ENCODE results near the gene CNR2.
"Not testable (repeated sequence)": the region's sequence is repeated elsewhere in the genome, so short reads cannot be mapped to it uniquely, and the experiment has no call there.

The CNR2 gene

DNA sequence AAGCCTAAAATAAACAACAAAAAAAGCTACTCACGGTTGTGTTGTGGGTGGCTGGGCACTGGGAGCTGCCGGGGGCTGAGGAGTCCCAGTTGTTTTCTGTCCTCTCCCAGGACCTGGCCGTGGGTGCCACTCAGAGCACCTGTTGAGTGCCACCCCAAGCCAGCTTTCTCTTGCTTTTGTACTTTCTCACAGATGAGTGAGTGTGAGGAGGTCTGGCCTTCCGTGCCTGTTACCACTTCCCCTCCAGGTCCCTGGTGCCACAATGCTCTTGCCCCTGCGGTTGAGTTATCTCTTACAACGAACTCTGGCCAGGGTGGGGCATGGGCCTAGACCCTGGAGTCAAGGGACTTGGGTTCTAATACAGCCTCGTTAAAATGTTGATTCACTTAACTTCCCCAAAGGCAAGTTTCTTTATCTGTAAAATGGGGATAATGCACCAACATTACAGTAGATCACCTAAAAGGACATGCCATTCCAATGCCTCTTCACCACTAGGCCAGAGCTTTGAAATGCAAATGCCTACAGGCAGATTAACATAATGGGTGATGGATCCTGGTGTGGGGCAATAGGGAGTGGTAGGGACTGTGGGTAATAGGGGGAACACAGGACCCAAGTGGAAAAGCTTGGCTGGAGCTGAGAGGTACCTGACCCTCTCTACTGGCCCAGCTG, at the start of gene CNR2:
CNR2 (minus strand) TSS at position 151 of the 669 bp plus-strand sequence. CDS start 37,745 bp downstream, outside the sequence.
- DNase-seq, result peak; percentile 73

DNA sequence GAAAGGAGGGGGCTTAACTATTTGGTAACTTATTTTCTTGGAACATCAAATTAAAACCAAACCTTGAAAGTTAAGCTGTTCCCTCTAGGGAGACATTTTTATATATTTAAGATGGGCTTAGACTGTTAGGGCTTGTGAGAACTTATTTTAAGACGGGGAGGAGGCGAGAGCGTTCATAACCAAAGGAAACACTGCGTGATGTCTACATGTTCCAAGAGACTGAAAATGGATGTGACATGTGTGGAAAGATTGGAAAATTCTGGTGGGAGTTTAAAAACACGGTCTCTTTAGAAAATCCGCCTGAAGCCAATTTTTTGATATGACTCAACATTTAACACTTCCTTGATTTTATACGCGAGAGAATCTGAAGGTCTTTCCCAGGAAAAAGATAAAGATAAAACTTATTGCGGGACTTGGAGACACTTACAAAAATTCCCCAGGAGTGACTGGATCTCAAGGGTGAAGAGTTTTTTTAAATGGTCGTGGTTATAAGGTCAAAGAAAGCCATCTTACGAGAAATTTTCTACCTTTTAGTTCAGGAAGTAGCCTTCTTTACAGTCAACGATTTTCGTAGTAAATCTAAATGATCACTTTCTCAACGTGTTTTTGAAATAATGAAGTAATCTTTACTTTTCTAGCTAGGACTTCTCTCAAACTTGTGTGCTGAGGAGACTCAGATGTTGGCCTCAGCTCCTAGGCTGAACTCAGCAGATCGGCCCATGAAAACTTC, 47.3 kb upstream of the CNR2 start:
- no peak for DNase-seq

DNA sequence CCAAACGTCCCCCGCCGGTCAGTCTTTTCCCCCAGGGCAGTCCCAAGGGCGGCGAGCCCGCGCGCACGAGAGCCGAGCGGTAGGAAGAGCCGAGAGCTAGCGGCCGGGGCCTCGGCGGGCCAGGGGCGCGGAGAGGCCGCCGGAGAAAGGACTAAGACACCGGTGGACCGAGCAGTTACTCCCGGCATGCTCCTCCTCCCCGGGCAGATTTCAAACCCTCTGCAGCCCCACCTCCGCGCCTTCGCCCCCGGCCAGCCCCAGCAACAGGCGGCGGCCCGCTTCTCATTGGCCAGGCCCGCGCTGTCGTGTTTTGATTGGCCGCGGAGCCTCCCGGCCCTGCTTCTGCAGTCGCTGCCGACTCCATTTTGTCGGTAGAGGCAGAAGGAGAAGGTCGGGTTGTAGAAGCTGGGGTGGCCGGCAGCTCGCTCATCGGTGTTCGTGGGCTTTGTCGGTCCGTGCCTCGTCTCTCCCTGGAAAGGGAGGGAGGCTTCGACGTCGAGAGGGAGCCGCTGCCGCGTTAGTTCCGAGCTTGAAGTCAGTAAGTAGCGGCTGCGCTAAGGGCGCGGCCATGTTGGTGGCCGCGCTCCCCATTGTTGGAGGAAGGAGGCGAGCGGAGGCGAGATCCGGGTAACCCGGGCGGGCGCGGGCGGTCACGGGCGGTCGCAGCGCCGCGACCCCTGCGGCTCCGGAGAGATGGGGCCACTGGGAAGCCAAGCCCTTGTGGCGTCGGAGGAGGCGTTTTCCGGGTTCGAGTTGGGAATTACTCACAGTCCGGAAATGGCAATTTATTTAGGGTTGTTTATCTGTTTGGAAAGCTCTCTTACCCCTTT, 46.5 kb upstream of the CNR2 start, which contains the start of gene PNRC2:
PNRC2 (plus strand) TSS at position 368 of the 830 bp plus-strand sequence. CDS start 1,630 bp downstream, outside the sequence.
- DNase-seq, result peak; percentile 94

DNA sequence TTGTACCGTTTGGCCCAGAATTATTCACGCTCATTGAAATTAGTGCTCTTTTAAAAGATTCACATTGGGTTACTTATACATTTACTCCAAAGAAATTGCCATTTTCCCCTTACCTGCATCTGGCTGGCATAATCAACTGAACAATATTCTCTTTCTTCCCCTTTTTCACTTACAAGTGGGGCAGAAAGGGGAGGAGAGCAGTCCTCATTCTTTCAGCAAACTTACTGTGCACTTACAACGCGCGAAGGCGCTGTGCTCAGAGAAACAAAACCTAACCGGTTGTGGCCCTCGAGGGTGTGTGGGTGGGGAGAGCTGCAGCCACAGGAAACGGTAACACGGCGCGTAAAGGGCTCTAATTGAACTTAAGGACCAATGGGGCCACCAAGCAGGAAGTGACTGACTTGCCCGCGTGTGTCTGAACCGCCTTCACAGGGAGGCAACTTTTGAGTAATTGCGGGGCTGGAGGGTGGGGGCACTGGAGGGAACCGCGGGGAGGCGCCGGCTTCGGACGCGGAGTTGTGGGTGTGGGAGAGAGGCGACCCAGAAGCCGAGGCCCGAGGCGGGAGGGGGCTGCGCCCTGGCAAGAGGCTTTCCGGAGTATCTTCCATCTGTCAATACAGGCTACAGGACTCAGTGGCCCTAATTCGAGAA, 45.8 kb upstream of the CNR2 start:
- DNase-seq, result peak; percentile 98

DNA sequence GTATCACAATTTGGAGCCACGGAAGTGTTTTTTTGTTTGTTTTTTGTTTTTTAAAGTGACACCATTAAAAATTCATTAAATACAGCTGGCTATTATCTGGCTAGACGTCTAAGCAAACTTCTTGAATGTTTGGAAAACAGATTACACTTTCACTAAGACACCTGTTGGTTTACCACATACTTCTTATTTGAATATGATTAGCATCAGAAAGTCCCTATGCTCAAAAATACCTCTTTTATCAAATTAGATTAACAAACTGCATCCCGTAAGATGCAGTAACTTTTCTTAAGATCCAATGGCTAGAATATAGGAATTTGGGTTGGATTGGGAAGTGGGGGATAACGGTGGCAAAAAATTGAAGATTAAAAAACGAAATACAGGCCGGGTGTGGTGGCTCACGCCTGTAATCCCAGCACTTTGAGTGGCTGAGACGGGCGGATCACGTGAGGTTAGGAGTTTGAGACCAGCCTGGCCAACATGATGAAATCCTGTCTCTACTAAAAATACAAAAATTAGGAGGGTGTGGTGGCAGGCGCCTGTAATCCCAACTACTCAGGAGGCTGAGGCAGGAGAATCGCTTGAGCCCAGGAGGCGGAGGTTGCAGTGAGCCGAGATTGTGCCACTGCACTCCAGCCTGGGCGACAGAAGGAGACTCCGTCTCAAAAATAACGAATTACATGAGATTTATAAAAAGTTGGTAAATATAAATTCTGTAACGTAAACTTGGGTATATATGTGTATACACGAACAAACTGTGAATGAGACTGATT, 45.1 kb upstream of the CNR2 start:
- not testable (repeated sequence) for DNase-seq

DNA sequence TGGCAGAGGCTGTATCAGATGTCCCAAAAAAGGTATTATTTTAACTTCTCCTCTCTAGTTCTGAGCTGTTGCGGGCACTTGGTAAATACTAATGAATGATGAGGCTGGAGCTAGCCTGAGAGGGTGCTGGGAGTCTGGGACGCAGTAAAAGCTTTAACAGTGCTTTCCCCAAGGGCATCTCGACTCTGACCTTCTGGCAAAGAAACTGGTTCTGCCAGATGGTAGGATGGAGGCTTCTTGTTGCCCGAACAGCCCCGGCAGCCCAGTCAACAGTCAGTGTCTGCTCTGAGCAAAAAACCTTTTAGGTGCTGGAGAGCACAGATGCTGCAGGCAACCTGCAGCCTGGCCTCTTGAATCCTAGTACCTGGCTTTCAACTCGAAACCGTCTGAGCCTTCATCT, 43.9 kb upstream of the CNR2 start:
- no peak for DNase-seq

DNA sequence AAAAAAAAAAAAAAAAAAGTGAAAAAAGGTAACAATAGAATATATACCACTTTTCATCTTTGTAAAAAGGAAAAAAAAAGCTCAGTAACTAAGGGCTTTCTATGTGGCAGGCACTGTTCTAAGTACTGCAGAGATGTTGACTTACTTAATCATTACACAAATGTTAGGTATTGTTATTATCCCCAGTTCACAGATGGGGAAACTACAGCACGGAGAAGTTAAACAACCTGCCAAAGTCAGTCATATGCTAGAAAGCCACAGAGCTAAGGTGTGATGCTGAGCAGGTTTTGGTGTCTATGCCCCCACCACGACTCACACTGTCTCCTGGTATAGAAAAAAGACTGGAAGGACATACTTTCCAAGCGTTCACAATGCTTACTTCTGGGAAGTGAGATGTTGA, 39.9 kb upstream of the CNR2 start:
- no peak for DNase-seq

DNA sequence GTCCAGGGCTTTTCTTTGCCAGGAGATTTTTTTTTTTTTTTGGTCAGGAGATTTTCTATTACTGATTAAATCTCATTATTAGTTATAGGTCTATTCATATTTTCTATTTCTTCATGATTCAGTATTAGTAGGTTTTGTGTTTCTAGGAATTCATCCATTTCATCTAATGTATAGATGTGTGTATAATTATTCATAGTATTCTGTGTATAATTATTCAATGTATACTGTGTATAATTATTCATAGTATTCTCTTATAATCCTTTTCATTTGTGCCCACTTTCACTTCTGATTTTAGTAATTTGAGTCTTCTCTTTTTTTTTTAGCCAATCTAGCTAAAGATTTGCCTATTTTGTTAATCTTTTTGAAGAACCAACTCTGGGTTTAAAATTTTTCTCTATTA, 34.2 kb upstream of the CNR2 start:
- no peak for DNase-seq

DNA sequence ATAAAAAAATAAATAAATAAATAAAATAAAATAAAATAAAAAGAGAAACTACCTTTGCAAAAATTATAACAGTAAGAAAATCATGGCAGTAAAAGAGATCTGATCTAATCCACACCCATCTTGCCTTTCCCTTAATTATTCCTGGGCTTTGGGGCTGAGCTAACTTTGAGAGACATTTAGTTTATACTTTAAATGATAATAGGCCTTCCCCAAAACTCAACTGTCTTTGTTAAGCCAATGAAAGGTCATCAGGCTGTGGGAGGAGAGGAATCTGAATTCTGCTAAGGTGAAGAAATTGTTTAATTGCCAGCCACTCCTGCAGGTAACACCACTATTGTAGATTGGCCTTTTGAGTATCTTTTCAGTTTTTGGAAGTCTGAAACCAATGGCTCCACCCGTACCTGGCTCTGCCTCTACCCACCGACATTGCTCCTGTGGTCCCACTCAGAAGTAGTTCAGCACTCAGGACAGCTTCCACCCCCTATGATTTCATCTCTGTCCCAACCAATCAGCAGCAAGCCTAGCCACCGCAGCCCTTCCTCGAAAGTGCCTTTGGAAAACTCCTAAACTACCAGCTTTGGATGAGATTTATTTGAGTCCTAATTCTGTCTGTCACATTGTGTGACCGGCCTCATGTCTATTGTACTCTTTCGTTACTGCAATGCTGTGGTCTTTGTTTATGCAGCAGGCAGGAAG, 23.5 kb upstream of the CNR2 start:
- DNase-seq, result no peak

DNA sequence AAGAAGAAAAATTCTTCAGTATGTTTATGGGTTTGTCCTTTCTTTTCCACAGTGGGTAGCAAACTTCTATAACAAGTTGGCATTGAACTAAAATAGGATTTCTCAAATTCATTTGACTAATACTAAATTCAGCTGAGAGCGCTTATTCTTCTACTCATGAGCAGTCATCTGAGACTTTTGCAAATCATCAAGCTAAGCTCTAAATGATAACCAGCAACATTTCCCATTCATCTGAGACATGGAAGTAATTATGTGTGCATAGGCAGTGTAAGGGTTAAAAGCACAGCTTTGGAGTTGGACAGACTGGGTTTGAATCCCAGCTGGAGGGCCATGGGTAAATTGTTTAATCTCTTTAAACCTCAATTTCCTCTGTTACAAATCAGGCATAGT, 18.3 kb upstream of the CNR2 start:
- no peak for DNase-seq

DNA sequence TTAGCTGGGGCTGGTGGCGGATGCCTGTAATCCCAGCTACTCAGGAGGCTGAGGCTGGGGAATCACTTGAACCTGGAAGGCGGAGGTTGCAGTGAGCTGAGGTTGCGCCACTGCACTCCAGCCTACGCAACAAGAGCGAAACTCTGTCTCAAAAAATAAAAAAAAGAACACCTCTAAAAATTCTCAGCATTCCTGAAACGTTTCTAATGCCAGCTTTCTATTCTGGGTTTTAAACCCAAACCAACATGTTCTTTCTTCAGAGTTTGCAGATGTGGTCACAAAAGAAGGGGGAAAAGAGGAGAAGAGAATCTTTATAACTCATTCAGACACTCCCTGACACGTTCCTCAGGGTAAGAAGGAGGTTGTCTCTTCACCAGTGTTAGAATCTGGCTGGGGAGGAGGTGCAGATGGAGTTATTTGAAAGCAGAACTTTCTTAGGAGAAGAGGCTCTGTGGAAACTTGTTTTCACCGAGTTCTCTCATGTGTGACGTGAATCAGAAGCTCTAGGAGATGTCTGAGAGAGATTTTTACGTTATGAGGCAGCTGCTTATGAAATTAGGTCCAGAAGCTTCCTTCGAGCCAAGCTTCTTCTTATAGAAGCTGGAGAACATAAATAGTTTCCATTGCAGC, 17.8 kb upstream of the CNR2 start:
- DNase-seq, result no peak

DNA sequence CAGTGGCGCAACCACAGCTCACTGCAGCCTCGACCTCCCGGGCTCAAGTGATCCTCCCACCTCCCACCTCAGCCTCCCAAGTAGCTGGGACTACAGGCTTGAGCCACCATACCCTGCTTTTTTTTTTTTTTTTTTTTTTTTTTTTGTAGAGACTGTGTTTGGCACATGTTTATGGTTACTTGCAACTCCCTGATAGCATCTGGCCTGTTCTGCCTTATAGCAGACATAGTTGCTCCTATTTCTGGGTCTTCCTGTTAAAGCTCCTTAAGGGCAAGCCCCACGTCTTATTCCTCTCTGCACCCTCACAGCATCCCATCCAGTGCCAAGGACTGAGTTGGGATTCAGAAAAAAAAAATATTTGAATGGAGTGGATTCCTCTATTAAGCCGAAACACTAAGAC, 17.1 kb upstream of the CNR2 start:
- no peak for DNase-seq

DNA sequence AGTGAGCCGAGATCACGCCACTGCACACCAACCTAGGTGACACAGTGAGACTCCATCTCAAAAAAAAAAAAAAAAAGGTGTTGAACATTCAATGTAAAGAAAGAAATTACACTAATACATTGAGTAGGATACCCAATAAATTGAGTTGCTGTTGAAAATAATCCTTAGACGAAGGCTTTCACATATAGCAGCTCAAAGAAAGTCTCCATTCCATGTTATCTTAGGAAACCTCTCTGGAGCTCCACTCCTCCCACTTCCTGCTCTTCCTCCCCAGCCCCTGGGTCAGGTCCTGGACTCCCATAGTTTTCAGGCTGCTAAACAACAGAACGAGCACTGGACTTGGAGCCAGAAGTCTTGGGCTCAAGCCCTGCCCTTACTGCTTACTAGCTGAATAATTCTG, 15.6 kb upstream of the CNR2 start:
- DNase-seq, result no peak

DNA sequence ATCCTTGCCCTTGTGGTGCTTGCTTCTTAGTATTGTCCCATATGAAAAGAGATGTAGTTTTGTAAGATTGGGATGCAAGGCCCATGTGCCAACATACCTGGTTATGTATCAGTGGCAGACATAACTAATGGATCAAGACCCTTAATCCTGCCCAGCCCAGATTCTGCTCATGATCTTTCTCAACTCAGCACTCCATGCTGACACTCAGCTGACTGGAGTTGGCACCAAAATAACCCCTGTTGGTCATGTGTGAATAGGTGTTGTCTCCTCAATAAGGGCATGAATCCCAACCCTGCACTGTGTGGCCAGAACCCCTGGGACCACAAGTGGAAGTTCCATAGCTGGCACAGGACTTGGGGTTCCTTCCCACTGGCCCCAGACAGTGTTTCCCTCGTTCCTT, 13.9 kb upstream of the CNR2 start:
- no peak for DNase-seq

DNA sequence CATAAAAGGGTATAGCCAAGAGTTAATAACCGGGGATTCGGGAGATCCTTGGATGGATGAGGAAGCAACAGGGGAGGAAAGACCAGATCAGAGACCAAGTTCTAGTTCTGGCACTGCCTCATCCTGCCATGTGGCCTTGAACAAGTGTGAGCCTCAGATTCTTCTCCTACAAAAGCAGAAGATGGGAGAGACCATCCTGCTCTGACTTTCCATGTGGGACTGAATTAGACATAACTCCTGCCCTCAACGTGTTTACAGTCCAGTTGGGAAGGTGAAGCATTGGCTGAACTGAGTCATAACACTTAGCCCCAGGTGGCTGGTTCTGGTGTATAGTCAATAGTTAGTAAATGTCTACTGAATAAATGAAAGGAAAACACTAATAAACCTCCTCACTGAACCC, 12.1 kb upstream of the CNR2 start:
- DNase-seq, result no peak

DNA sequence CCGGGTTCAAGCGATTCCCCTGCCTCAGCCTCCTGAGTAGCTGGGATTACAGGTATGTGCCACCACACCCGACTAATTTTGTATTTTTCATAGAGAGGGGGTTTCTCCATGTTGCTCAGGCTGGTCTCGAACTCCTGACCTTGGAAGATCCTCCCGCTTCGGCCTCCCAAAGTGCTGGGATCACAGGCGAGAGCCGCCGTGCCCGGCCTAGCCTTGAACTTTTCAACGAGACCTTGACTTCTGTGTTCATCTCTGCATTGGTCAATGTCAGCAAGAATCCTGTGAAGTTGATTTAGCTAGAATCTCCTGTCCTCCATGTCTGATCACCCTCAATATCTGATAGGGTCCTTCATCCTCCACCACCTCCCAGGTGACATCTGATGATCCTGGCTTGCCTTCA, 11.4 kb upstream of the CNR2 start:
- DNase-seq, result no peak

DNA sequence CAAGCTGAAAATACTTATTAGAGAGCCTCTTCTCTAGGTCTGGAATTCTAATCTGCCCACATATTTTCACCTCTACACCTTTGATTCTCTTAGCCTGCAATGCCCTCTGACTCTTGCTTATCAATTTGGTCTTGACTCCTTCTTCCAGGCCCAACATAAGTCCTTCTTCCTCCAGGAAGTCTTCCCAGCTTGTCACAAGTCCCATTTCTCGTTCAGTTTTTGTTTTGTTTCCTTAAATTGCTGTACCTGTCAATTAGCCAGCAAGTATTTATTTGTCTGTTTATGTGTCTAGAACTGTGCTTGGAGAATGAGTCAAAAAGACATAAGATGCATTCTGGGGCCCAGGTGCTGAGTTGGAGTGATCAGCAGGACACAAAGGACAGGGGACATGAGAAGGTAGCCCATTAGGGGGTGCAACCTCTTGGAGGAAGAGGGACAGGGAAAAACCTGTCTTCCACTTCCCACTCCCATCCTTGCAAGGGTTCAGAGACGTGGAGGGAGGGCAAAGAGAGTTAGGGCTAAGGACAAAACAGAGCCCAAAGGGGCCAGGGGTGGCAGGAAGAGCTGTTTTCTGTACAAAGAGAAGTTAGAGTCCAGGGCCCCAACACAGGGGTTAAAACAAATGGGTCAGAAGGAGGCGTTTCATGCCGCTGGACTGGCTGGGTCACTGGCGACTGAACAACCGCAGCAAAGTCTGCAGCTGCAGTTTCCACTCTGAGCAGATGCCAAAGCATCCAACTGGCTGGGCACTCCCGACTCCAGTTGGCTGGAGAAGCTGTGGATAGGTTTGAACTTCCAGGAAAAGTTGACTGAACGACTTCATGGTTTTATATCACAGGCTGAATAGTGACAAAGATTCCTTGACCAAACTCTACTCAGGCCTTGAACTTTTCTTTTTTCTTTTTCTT, 10.7 kb upstream of the CNR2 start:
- no peak for DNase-seq

DNA sequence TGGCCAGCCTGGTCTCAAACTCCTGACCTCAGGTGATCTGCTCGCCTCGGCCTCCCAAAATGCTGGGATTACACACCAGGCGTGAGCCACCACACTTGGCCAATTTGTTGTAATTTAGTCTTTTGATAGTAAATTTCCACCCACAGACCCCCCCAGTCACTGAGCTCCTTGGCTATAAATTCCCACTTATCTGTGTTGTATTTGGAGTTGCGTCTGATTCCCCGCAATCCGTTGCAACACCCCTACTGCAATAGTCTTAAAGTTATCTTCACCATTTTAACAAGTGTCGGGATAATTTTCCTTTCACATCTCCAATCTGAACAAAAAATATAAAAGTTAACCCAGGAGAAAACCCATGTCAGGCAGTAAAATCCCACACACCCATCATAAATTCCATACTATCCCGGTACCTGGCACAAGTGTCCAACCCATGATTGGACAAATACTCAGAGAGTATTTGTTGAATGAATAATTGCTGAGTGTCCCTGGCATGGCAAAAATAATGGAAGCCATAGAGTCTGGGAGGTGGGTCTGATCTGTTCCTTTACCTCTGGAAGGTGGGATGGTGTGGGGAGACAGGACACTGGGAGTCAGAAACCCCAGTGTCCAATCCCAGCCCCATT, 9.3 kb upstream of the CNR2 start:
- no peak for DNase-seq
